WTC11 (cell line): ENCODE data around the gene AGBL5. TPM values are rescaled to one million over a fixed set of nuclear protein-coding genes. Genes with fewer than 3 reads are reported as not detected.

Experiments
- ATAC-seq: fragments of 200-7000 bp; cut with Tn5 transposase; 2 replicates; pipeline ENCODE4 v1.10.0; 2021; ENCODE audit warnings: mild to moderate bottlenecking, moderate library complexity
- CTCF ChIA-PET: fragments of 300-600 bp; sonication (Branson Sonifier 250); formaldehyde crosslinking; loops from one replicate; lab custom pipeline; 2021; ENCODE audit warnings: antibody characterized with exemption; lab: Charles Lee
- POLR2A ChIA-PET: fragments of 350-600 bp; sonication (Branson Sonifier 250); formaldehyde crosslinking; loops from one replicate; lab custom pipeline; 2021; ENCODE audit warnings: antibody characterized with exemption; lab: Charles Lee
- DNase-seq: peaks from one replicate; pipeline ENCODE4 v3.0.0; 2021; ENCODE audit warnings: low spot score
- H3K27ac Mint-ChIP-seq: 2 replicates; pipeline ENCODE4 v1.8.0; 2021; ENCODE audit warnings: mixed read lengths
- H3K27me3 Mint-ChIP-seq: 2 replicates; pipeline ENCODE4 v1.8.0; 2021; ENCODE audit warnings: low read depth, mild to moderate bottlenecking, moderate library complexity, mixed read lengths
- H3K36me3 Mint-ChIP-seq: 2 replicates; pipeline ENCODE4 v1.8.0; 2021; ENCODE audit warnings: mixed read lengths
- H3K4me1 Mint-ChIP-seq: 2 replicates; pipeline ENCODE4 v1.8.0; 2022; ENCODE audit warnings: mixed read lengths
- H3K4me3 Mint-ChIP-seq: 2 replicates; pipeline ENCODE4 v1.8.0; 2021; ENCODE audit warnings: mild to moderate bottlenecking, moderate library complexity, mixed read lengths
- H3K9me3 Mint-ChIP-seq: 2 replicates; pipeline ENCODE4 v1.8.0; 2021; ENCODE audit warnings: mixed read lengths
- ATF1 ChIP-seq: sonication (generic); formaldehyde crosslinking; IDR thresholded peaks from 2 replicates; pipeline ENCODE4 v1.8.1; 2023; ENCODE audit warnings: mild to moderate bottlenecking, moderate library complexity, missing genetic modification reagents
- CBFB ChIP-seq: sonication (generic); formaldehyde crosslinking; IDR thresholded peaks from 2 replicates; pipeline ENCODE4 v1.8.1; 2022; ENCODE audit warnings: mild to moderate bottlenecking, low read depth, missing genetic modification reagents
- CREM ChIP-seq: sonication (generic); formaldehyde crosslinking; IDR thresholded peaks from 2 replicates; pipeline ENCODE4 v1.8.1; 2022; ENCODE audit warnings: mild to moderate bottlenecking, missing genetic modification reagents, moderate library complexity
- EMX1 ChIP-seq: fragments of 250-450 bp; sonication (Bioruptor Pico); IDR thresholded peaks from 2 replicates; pipeline ENCODE4 v1.8.0; 2021; ENCODE audit warnings: mild to moderate bottlenecking
- ESRRA ChIP-seq: sonication (generic); formaldehyde crosslinking; IDR thresholded peaks from 2 replicates; pipeline ENCODE4 v1.8.1; 2022; ENCODE audit warnings: mild to moderate bottlenecking, missing genetic modification reagents, borderline replicate concordance
- GABPB1 ChIP-seq: sonication (generic); formaldehyde crosslinking; IDR thresholded peaks from 2 replicates; pipeline ENCODE4 v1.8.1; 2023; ENCODE audit warnings: mild to moderate bottlenecking, missing genetic modification reagents
- HMGA2 ChIP-seq: fragments of 250-450 bp; sonication (Bioruptor Pico); IDR thresholded peaks from 2 replicates; pipeline ENCODE4 v1.4.0; 2021; ENCODE audit warnings: mild to moderate bottlenecking, moderate library complexity
- NFATC4 ChIP-seq: fragments of 250-450 bp; sonication (Bioruptor Pico); IDR thresholded peaks from 2 replicates; pipeline ENCODE4 v1.9.0; 2021; ENCODE audit warnings: mild to moderate bottlenecking
- NR2C2 ChIP-seq: sonication (generic); formaldehyde crosslinking; IDR thresholded peaks from 2 replicates; pipeline ENCODE4 v1.8.0; 2022; ENCODE audit warnings: mild to moderate bottlenecking, missing genetic modification reagents
- NR3C1 ChIP-seq: sonication (generic); formaldehyde crosslinking; conservative IDR thresholded peaks from 2 replicates; pipeline ENCODE4 v1.8.1; 2023; ENCODE audit warnings: low read depth, mild to moderate bottlenecking, missing genetic modification reagents
- SMAD3 ChIP-seq: sonication (generic); formaldehyde crosslinking; IDR thresholded peaks from 2 replicates; pipeline ENCODE4 v1.8.0; 2022; ENCODE audit warnings: missing genetic modification reagents, mild to moderate bottlenecking, borderline replicate concordance
- SOX15 ChIP-seq: fragments of 250-450 bp; sonication (Bioruptor Pico); IDR thresholded peaks from 2 replicates; pipeline ENCODE4 v1.9.0; 2021; ENCODE audit warnings: mild to moderate bottlenecking
- TCF7 ChIP-seq: sonication (generic); formaldehyde crosslinking; IDR thresholded peaks from 2 replicates; pipeline ENCODE4 v1.8.0; 2022; ENCODE audit warnings: mild to moderate bottlenecking, low read depth, missing genetic modification reagents, moderate library complexity
- ZNF263 ChIP-seq: sonication (generic); formaldehyde crosslinking; IDR thresholded peaks from 2 replicates; pipeline ENCODE4 v1.8.1; 2022; ENCODE audit warnings: low read depth, mild to moderate bottlenecking, moderate library complexity, missing genetic modification reagents
- ZNF423 ChIP-seq: fragments of 250-450 bp; sonication (Bioruptor Pico); IDR thresholded peaks from 2 replicates; pipeline ENCODE4 v2.1.2; 2022; ENCODE audit warnings: mild to moderate bottlenecking, moderate library complexity
- ZNF671 ChIP-seq: fragments of 250-450 bp; sonication (Bioruptor Pico); IDR thresholded peaks from 2 replicates; pipeline ENCODE4 v1.8.0; 2021; ENCODE audit warnings: mild to moderate bottlenecking
- total RNA-seq: library from RNA; stranded (reverse); gene quantifications from 3 replicates; pipeline ENCODE4 v1.2.3, GENCODE V29; 2021
- TF ChIP-seq, protein P1 (sequence below): fragments of 250-450 bp; sonication (Bioruptor Pico); IDR thresholded peaks from 2 replicates; pipeline ENCODE4 v1.9.0; 2021; ENCODE audit warnings: moderate library complexity, mild to moderate bottlenecking, inconsistent platforms, borderline replicate concordance
- TF ChIP-seq, protein P2 (sequence below): fragments of 250-450 bp; sonication (Bioruptor Pico); IDR thresholded peaks from 2 replicates; pipeline ENCODE4 v1.9.0; 2021; ENCODE audit warnings: mild to moderate bottlenecking
- TF ChIP-seq, protein P3 (sequence below): sonication (generic); formaldehyde crosslinking; IDR thresholded peaks from 2 replicates; pipeline ENCODE4 v1.8.1; 2022; ENCODE audit warnings: mild to moderate bottlenecking, moderate library complexity, missing genetic modification reagents
- TF ChIP-seq, protein P4 (sequence below): sonication (generic); formaldehyde crosslinking; IDR thresholded peaks from 2 replicates; pipeline ENCODE4 v1.8.0; 2022; ENCODE audit warnings: missing genetic modification reagents
- TF ChIP-seq, protein P5 (sequence below): sonication (generic); formaldehyde crosslinking; conservative IDR thresholded peaks from 2 replicates; pipeline ENCODE4 v1.8.1; 2022; ENCODE audit warnings: mild to moderate bottlenecking, missing genetic modification reagents

Gene AGBL5
- total RNA-seq, 1 experiment from 2014 or later = 43.0 TPM

DNA sequence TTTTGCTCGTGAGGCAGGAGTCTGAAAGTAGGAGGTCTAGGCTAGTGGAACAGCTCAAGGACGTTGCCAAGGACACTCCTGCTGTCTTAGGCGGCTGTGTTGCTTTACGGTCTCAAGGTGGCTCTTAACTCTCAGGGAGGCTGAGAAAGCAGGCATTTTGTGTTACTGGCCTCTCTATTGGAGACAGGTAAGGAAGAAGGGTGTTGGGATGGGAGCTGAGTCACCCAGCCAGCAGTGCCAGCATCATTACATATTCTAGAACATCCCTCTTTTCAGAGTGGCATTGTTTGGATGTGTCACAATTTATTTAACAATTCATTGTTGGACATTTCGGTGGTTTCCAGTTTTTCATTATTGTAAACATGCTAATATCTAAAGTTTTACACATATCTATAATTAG is 49.5 kb upstream of the AGBL5 start:
- Mint-ChIP-seq H3K27ac (peak overlapping the region; percentile 90), H3K36me3 (no peaks in the 10 kb centered on the region), H3K9me3 (no peaks in the 10 kb centered on the region), H3K4me1 (peaks cover 6% of the 10 kb centered on the region), H3K4me3 (no peak overlapping the region), H3K27me3 (no peaks in the 10 kb centered on the region; the same call in 1 of the 2 replicates)
- POLR2A ChIA-PET = no interaction called here
- TF ChIP-seq HMGA2 (CRISPR knock-in tag) (no peak), ESRRA (CRISPR knock-in tag) (peak; percentile 87; the same call in 1 of the 2 replicates)
- TF ChIP-seq, protein P1, sequence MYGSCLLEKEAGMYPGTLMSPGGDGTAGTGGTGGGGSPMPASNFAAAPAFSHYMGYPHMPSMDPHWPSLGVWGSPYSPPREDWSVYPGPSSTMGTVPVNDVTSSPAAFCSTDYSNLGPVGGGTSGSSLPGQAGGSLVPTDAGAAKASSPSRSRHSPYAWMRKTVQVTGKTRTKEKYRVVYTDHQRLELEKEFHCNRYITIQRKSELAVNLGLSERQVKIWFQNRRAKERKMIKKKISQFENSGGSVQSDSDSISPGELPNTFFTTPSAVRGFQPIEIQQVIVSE (CRISPR knock-in tag) = no peak
- CTCF ChIA-PET = interaction anchor here (0.5 to 3.7 kb wide), 3 partner anchors 15 to 96 kb away, joined by 5 to 30 read pairs (median 11); no protein-coding TSS in a partner anchor
- ATAC-seq (peak; percentile 67), DNase-seq (no peak)

DNA sequence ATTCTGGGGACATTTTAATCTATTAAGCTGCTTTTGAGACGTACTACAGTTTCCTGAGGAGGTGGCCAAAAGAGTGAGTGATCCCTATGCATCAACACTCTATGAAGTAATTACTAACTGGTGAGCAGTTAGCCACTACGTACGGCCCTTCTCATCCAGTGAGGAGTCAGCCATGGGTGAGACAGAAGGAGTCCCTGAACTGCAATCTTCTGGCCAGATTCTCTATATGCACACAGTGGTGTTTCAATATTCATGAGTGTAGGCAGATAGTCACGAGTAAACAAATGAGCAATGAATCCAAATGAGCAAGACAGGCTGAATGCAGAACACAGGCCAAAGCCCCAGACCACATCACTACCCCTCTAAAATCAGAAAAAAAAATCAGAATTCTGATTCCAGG is 48.5 kb upstream of the AGBL5 start:
- Mint-ChIP-seq H3K36me3 (no peaks in the 10 kb centered on the region), H3K4me1 (peaks cover 6% of the 10 kb centered on the region), H3K4me3 (no peak overlapping the region), H3K9me3 (no peaks in the 10 kb centered on the region), H3K27me3 (no peaks in the 10 kb centered on the region), H3K27ac (no peak overlapping the region)
- ATAC-seq (no peak), DNase-seq (no peak)
- ChIA-PET POLR2A (no interaction called here), CTCF (interaction anchor here (1.4 to 3.7 kb wide), 4 partner anchors 13 to 41 kb away, joined by 5 to 30 read pairs (median 15); no protein-coding TSS in a partner anchor)
- TF ChIP-seq NFATC4 (CRISPR knock-in tag) (no peak), ATF1 (no peak), CREM (CRISPR knock-in tag) (no peak), NR3C1 (no peak), ESRRA (CRISPR knock-in tag) (no peak), TCF7 (CRISPR knock-in tag) (no peak), CBFB (CRISPR knock-in tag) (no peak), EMX1 (CRISPR knock-in tag) (no peak), ZNF671 (no peak), NR2C2 (CRISPR knock-in tag) (no peak)
- TF ChIP-seq, protein P2, sequence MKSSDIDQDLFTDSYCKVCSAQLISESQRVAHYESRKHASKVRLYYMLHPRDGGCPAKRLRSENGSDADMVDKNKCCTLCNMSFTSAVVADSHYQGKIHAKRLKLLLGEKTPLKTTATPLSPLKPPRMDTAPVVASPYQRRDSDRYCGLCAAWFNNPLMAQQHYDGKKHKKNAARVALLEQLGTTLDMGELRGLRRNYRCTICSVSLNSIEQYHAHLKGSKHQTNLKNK = no peak
- TF ChIP-seq, protein P3, sequence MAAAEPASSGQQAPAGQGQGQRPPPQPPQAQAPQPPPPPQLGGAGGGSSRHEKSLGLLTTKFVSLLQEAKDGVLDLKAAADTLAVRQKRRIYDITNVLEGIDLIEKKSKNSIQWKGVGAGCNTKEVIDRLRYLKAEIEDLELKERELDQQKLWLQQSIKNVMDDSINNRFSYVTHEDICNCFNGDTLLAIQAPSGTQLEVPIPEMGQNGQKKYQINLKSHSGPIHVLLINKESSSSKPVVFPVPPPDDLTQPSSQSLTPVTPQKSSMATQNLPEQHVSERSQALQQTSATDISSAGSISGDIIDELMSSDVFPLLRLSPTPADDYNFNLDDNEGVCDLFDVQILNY (CRISPR knock-in tag) = no peak
- TF ChIP-seq, protein P4, sequence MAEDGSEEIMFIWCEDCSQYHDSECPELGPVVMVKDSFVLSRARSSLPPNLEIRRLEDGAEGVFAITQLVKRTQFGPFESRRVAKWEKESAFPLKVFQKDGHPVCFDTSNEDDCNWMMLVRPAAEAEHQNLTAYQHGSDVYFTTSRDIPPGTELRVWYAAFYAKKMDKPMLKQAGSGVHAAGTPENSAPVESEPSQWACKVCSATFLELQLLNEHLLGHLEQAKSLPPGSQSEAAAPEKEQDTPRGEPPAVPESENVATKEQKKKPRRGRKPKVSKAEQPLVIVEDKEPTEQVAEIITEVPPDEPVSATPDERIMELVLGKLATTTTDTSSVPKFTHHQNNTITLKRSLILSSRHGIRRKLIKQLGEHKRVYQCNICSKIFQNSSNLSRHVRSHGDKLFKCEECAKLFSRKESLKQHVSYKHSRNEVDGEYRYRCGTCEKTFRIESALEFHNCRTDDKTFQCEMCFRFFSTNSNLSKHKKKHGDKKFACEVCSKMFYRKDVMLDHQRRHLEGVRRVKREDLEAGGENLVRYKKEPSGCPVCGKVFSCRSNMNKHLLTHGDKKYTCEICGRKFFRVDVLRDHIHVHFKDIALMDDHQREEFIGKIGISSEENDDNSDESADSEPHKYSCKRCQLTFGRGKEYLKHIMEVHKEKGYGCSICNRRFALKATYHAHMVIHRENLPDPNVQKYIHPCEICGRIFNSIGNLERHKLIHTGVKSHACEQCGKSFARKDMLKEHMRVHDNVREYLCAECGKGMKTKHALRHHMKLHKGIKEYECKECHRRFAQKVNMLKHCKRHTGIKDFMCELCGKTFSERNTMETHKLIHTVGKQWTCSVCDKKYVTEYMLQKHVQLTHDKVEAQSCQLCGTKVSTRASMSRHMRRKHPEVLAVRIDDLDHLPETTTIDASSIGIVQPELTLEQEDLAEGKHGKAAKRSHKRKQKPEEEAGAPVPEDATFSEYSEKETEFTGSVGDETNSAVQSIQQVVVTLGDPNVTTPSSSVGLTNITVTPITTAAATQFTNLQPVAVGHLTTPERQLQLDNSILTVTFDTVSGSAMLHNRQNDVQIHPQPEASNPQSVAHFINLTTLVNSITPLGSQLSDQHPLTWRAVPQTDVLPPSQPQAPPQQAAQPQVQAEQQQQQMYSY (CRISPR knock-in tag) = no peak
- TF ChIP-seq, all 79 proteins: peak for 0

DNA sequence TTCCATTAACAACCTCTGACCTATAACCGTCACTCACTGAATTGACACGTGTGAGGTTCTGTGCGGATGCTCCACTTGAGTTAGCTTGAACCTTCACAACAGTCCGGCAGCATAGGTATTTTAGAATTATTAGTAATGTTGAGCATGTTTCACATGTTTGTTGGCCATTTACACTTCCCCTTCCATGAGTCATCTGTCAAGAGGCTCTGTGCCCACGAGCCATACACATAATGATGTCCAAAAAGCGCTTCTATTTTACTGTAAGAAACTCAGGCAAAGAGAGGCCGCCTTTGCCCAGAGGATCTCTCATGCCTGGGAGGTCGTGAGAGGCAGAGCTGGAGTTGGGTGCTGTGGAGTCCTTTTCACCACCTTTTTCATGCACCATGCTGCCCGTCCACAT is 47.6 kb upstream of the AGBL5 start:
- no peak for DNase-seq
- TF ChIP-seq SOX15 (CRISPR knock-in tag) = no peak
- no peak for TF ChIP-seq ZNF263 (CRISPR knock-in tag)
- TF ChIP-seq, protein P4 (CRISPR knock-in tag) = no peak
- TF ChIP-seq, protein P5, sequence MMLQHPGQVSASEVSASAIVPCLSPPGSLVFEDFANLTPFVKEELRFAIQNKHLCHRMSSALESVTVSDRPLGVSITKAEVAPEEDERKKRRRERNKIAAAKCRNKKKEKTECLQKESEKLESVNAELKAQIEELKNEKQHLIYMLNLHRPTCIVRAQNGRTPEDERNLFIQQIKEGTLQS (CRISPR knock-in tag) = no peak
- no peak for TF ChIP-seq SMAD3
- TF ChIP-seq ZNF423 (CRISPR knock-in tag) = no peak
- no peak for TF ChIP-seq TCF7 (CRISPR knock-in tag)
- TF ChIP-seq GABPB1 (CRISPR knock-in tag) = no peak
- TF ChIP-seq, all 79 proteins: peak for 0
- ChIA-PET CTCF (interaction anchor here (1.2 to 3.7 kb wide), 4 partner anchors 9 to 42 kb away, joined by 3 to 30 read pairs (median 12); no protein-coding TSS in a partner anchor), POLR2A (no interaction called here)
- no peaks in the 10 kb centered on the region for H3K36me3 Mint-ChIP-seq
- H3K4me3 Mint-ChIP-seq = no peak overlapping the region
- H3K27me3 Mint-ChIP-seq = no peaks in the 10 kb centered on the region
- no peak overlapping the region for H3K27ac Mint-ChIP-seq
- H3K9me3 Mint-ChIP-seq = 0 out of 2 replicates have a peak, but pooled peaks cover 3% of the 10 kb centered on the region
- ATAC-seq = no peak
- H3K4me1 Mint-ChIP-seq = peaks cover 6% of the 10 kb centered on the region
